ENCODE measurements around the gene PRKCQ. TPM values are rescaled to one million over a fixed set of nuclear protein-coding genes. Genes with fewer than 3 reads are reported as not detected.
"Not testable (repeated sequence)": the region's sequence is repeated elsewhere in the genome, so short reads cannot be mapped to it uniquely, and the experiment has no call there.

The PRKCQ gene
- total RNA-seq, 2 donors from 2014 or later = 66.3 to 70.0 TPM

DNA sequence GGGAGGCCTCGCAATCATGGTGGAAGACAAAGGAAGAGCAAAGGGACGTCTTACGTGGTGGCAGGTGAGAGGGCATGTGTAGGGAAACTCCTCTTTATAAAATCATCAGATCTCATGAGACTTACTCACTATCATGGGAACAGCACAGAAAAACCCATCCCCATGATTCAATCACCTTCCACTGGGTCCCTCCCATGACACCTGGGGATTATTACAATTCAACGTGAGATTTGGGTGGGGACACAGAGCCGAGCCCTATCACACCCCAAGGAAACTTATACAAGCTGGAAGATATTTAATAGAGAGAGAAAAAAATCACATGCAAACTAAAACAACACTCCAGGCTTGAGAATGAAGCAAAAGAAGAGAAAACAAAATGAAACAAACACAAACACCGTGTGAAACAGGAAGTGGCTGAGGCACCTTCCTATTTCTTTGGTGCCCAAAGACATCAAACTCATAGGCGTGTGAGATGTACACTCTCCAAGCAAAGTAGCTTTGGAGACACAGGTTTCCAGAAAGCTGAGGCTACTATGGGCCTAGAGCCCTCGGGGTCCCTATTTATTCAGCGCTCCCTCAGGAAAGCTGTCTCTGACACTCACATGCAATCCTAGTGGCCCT is 97.2 kb downstream of the PRKCQ start:
- no peak for DNase-seq
- Mint-ChIP-seq H3K27me3 (no peaks in the 10 kb centered on the region), H3K36me3 (ENCODE audit: low read depth) (peaks cover 11% of the 10 kb centered on the region), H3K4me1 (peaks cover 23% of the 10 kb centered on the region), H3K27ac (peak overlapping the region; percentile 77), H3K4me3 (no peak overlapping the region)
- H3K9me3 ChIP-seq (ENCODE audit: control insufficient read depth, low read length, poor library complexity, severe bottlenecking) = no peaks in the 10 kb centered on the region
- peak; percentile 48 for ATAC-seq

DNA sequence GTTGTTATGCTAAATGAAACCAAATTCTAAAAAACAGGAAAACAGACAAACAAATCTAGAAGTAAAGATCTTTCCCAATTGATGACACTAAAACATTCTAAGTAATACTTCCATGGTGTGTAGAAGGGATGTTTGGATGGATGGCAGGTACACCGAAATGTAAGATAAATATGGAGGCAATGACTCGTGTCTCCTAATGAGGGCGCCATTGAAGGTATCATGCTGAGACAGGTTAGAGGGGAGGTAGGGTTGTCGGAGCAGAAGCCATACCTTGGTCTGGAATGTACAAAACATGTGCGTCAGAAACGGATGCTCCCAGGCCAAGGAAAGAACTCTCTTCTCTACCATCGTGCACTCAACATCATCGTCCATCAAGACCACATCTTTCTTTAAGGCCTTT is 101.4 kb downstream of the PRKCQ start:
- peaks cover 35% of the 10 kb centered on the region for H3K4me1 Mint-ChIP-seq
- H3K27me3 Mint-ChIP-seq = no peaks in the 10 kb centered on the region
- DNase-seq = no peak
- H3K36me3 Mint-ChIP-seq (ENCODE audit: low read depth) = peaks cover 15% of the 10 kb centered on the region
- H3K9me3 ChIP-seq (ENCODE audit: control insufficient read depth, low read length, poor library complexity, severe bottlenecking) = no peaks in the 10 kb centered on the region
- no peak for ATAC-seq
- H3K27ac Mint-ChIP-seq = no peak overlapping the region
- H3K4me3 Mint-ChIP-seq = no peak overlapping the region

DNA sequence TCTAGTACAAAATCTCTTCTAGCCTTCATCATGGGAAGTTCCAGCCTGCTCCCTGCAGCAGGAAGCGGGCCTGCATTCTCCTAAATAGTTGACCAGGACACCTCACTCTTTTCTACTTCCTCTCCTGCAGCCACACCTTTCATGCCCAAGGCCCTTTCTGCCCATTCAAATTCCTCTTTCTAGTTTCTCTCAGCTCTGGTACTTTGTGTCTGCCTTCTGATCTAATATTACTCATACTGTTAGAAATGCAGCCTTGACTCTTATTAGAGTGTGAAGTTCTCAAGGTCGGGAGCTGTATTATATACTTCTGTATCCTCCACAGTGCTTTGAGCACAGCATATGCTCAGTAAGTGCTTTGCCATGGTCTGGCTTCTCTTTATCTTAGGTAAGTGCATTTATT is 103.1 kb downstream of the PRKCQ start:
- DNase-seq = no peak
- H3K27ac Mint-ChIP-seq = peak overlapping the region; percentile 47
- H3K4me1 Mint-ChIP-seq = peaks cover 27% of the 10 kb centered on the region
- ATAC-seq = no peak
- no peak overlapping the region for H3K4me3 Mint-ChIP-seq
- H3K9me3 ChIP-seq (ENCODE audit: control insufficient read depth, low read length, poor library complexity, severe bottlenecking) = no peaks in the 10 kb centered on the region
- H3K36me3 Mint-ChIP-seq (ENCODE audit: low read depth) = peaks cover 12% of the 10 kb centered on the region
- H3K27me3 Mint-ChIP-seq = no peaks in the 10 kb centered on the region

DNA sequence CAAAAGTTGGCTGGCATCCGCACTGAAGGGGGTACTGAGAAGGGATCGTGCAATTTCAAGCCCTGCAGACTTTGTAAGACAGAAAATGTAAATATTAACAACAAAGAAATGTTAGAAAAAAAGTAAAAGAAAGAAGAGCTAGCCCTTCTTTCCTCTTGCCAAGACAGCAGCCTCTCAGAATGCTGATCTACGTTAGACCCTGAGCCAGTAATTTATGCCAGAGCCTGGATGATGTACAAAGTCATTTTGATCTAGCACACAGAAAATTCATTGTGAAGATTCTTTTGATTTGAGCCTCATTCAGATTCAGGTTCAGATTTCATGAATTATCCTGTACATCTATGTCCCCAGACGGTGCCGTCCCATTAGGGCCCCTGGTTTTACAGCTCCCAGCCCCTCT is 105.2 kb downstream of the PRKCQ start:
- peak overlapping the region; percentile 25 for H3K4me3 Mint-ChIP-seq
- no peaks in the 10 kb centered on the region for H3K9me3 ChIP-seq (ENCODE audit: control insufficient read depth, low read length, poor library complexity, severe bottlenecking)
- no peak for DNase-seq
- no peak for ATAC-seq
- H3K27ac Mint-ChIP-seq = peak overlapping the region; percentile 99
- peaks cover 14% of the 10 kb centered on the region for H3K36me3 Mint-ChIP-seq (ENCODE audit: low read depth)
- no peaks in the 10 kb centered on the region for H3K27me3 Mint-ChIP-seq
- H3K4me1 Mint-ChIP-seq = peaks cover 37% of the 10 kb centered on the region

DNA sequence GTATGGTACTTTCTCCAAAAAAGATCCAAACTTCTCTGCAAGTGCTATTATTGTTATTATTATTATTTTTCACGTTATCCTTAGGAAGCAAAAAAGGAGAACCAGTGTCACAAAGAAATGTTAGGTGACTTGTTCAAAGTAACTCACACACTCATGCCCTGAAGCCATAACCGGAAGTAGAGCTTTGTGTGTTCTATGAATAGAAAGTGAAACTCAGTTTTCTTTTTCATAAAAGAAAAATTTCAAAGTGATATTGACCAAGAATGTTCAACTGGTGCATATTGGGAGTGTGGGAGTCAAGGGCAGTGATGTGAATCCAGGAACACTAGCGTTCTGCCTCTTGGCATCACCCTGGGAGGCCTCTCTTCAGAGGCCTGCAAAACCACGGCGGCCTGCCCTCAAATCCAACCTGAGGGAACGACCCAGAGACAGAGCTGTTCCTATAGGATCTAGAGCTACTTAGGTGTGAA is 106.1 kb downstream of the PRKCQ start:
- Mint-ChIP-seq H3K27me3 (no peaks in the 10 kb centered on the region), H3K36me3 (ENCODE audit: low read depth) (peaks cover 15% of the 10 kb centered on the region), H3K27ac (peak overlapping the region; percentile 99), H3K4me1 (peaks cover 37% of the 10 kb centered on the region), H3K4me3 (peak overlapping the region; percentile 92)
- no peaks in the 10 kb centered on the region for H3K9me3 ChIP-seq (ENCODE audit: control insufficient read depth, low read length, poor library complexity, severe bottlenecking)
- peak in 1 of 3 donors; percentile 10 for DNase-seq
- ATAC-seq = peak; percentile 80

DNA sequence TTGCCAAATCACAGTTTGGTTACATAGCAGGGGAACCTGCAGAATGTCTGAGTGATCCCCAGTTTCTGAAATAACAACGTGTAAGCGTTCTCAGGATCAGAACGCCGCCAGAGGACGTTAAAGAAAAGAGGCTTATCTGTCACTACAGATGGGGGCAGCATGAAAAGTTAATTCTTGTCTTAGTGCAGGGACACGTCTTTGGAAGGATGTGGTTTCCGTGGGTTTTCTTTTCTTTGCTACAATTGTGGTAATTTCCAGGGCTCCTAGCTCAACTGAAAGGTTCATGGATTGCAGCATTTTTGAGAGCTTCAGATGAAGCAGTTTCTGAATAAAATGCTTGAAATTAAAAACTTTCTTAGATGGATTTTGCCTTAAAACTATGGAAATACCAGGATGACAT is 106.6 kb downstream of the PRKCQ start:
- peaks cover 37% of the 10 kb centered on the region for H3K4me1 Mint-ChIP-seq
- no peaks in the 10 kb centered on the region for H3K27me3 Mint-ChIP-seq
- peak overlapping the region; percentile 63 for H3K4me3 Mint-ChIP-seq
- H3K36me3 Mint-ChIP-seq (ENCODE audit: low read depth) = peaks cover 13% of the 10 kb centered on the region
- H3K27ac Mint-ChIP-seq = peak overlapping the region; percentile 99
- H3K9me3 ChIP-seq (ENCODE audit: control insufficient read depth, low read length, poor library complexity, severe bottlenecking) = no peaks in the 10 kb centered on the region
- ATAC-seq (peak; percentile 91), DNase-seq (peak in 2 of 3 donors; percentile 25 to 28)

DNA sequence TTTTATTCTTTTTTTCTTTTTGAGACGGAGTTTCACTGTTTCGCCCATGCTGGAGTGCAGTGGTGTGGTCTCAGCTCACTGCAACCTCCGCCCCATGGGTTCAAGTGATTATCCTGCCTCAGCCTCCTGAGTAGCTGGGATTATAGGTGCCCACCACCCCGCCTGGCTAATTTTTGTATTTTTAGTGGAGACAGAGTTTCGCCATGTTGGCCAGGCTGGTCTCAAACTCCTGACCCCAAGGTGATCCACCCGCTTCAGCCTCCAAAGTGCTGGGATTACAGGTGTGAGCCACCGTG is 107.4 kb downstream of the PRKCQ start:
- not testable (repeated sequence) for ATAC-seq; H3K27me3 Mint-ChIP-seq; H3K9me3 ChIP-seq (ENCODE audit: control insufficient read depth, low read length, poor library complexity, severe bottlenecking); DNase-seq; H3K36me3 Mint-ChIP-seq (ENCODE audit: low read depth); H3K4me3 Mint-ChIP-seq
- Mint-ChIP-seq H3K4me1 (peaks cover 37% of the 10 kb centered on the region), H3K27ac (peak overlapping the region; percentile 99)

DNA sequence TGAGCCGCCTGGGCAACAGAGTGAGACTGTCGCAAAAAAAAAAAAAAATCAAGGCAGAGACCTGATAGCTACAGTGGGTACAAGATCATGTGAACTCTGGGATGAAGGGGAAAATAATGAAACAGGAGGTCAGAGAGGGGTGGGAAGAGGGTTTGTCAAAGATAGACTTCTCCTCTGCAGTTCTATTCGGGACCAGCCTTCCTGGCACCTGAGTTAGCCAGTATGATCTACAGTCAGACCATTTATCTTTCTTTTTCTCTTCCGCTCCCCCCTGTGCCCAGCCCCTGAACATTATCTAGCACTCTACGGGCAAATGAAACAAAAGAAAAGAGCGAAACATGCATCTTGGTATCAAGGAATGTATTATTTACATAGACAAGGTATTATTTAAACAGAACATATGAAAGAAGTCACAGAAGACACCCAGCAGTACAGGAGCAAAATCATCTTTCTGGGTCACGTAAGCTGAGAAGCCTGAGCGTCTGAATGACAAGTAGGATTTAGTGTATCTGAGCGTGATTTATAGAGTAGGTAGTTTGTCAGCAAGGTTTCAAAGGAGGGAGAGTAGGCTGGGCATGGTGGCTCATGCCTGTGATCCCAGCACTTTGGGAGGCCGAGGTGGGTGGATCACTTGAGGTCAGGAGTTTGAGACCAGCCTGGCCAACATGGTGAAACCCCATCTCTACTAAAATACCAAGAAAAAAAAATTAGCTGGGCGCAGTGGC is 109.0 kb downstream of the PRKCQ start:
- Mint-ChIP-seq H3K27ac (peak overlapping the region; percentile 34), H3K27me3 (no peaks in the 10 kb centered on the region), H3K36me3 (ENCODE audit: low read depth) (peaks cover 5% of the 10 kb centered on the region), H3K4me1 (peaks cover 38% of the 10 kb centered on the region), H3K4me3 (peak overlapping the region; percentile 50)
- ATAC-seq (no peak), DNase-seq (no peak)
- no peaks in the 10 kb centered on the region for H3K9me3 ChIP-seq (ENCODE audit: control insufficient read depth, low read length, poor library complexity, severe bottlenecking)

DNA sequence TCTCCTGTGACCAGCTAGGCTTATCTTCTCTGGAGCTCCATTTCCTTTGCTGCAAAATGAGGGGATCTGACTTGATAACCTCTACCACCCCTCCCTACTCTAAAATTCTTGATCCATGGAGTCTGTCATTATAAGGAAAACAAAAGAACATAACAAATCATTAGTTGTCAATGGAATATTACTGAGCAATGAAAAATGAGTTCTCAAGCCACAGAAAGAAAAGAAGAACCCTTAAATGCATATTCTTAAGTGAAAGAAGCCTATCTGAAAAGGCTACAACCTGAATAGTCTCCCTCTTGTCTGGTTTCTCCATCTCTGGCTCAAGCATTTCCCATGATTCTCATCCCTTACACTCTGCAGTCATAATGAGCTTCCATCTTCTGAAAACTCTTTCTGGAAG is 110.4 kb downstream of the PRKCQ start:
- no peak overlapping the region for H3K4me3 Mint-ChIP-seq
- peaks cover 33% of the 10 kb centered on the region for H3K4me1 Mint-ChIP-seq
- DNase-seq = no peak
- H3K36me3 Mint-ChIP-seq (ENCODE audit: low read depth) = peaks cover 8% of the 10 kb centered on the region
- H3K27ac Mint-ChIP-seq = no peak overlapping the region
- ATAC-seq = no peak
- no peaks in the 10 kb centered on the region for H3K27me3 Mint-ChIP-seq
- no peaks in the 10 kb centered on the region for H3K9me3 ChIP-seq (ENCODE audit: control insufficient read depth, low read length, poor library complexity, severe bottlenecking)

DNA sequence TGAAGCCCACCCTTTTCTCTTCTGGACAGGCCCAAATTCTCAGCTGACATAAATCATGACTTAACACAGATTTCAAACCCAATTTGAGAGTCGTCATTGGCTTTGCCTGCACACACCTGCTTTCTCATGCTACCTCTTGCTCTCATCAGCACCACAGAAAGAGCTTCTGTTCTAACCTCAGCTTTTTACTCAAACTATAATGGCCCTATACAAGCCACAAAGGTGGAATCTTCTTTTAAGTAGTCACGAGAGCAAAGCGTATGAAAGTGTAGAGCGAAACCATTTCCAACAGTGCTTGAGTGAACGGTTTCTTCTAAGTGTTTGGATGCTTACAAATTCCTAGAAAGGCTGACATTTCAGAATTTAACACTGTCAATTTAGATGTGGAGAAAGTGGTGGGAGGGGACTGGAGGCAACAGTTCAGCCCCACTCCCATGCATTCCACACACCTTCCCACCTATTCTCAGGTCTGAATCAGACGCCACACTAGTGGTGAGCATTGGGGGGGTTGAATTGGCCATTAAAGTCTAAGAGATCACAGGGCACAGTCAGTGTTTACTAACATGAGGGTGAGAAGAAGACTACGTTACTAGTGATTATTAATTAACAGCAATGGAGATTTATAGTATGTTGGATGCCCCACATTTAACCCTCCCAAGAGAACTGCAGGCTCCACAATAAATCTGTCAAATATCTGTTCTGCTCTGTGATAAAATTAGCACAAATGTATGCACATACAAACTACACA is 114.0 kb downstream of the PRKCQ start:
- Mint-ChIP-seq H3K4me3 (no peak overlapping the region), H3K27me3 (no peaks in the 10 kb centered on the region), H3K4me1 (peaks cover 19% of the 10 kb centered on the region), H3K27ac (peak overlapping the region; percentile 45), H3K36me3 (ENCODE audit: low read depth) (peaks cover 13% of the 10 kb centered on the region)
- H3K9me3 ChIP-seq (ENCODE audit: control insufficient read depth, low read length, poor library complexity, severe bottlenecking) = no peaks in the 10 kb centered on the region
- DNase-seq (no peak), ATAC-seq (no peak)

DNA sequence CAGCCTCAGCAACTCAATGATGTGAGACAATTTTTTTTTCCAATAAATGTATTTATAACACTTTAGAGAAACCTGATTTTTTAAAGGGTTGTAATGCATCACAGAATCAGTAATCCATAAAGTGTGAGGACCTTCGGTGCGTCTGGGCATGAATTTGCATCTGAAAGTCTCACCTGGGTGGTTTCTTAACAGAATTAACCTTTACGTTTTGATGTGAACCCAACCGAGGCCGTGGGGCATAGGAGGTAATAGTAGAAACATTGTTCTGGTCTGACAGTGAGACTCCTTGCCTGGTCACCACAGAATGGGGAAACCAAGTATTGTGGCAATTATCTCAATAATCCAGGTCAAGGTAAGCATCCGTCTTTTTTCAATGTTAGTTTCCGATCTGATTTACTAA is 114.6 kb downstream of the PRKCQ start:
- DNase-seq (no peak), ATAC-seq (no peak)
- Mint-ChIP-seq H3K27ac (peak overlapping the region; percentile 45), H3K4me3 (no peak overlapping the region), H3K36me3 (ENCODE audit: low read depth) (peaks cover 17% of the 10 kb centered on the region), H3K27me3 (no peaks in the 10 kb centered on the region), H3K4me1 (peaks cover 15% of the 10 kb centered on the region)
- H3K9me3 ChIP-seq (ENCODE audit: control insufficient read depth, low read length, poor library complexity, severe bottlenecking) = no peaks in the 10 kb centered on the region

DNA sequence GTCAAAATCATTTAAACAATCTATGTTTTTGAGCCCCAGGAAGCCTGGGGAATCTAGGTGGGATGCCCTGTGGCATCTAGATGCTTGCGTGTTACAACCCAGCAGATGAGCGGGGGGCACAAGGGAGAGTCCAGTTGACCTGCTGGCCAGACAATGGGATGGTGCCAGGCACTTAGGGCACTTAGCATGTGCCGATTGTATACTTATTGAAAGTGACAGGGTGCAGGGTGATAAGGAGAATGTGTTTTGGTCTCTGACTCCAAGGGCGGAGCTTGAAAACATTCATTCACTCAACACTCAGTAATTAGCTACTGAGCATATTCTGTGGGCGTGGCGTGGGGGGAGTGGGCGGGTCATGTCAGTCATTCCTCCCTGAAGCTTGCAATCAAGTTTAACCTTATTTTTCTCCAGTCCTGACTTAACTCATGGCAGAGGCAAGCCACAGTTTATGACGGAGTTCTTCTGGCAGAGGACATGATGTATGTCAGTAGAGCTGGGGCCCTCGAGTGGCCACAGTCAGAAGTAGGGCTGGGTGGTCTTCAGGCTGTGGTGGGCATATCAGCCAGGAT is 115.1 kb downstream of the PRKCQ start:
- no peaks in the 10 kb centered on the region for H3K9me3 ChIP-seq (ENCODE audit: control insufficient read depth, low read length, poor library complexity, severe bottlenecking)
- H3K4me1 Mint-ChIP-seq = peaks cover 14% of the 10 kb centered on the region
- no peak overlapping the region for H3K4me3 Mint-ChIP-seq
- DNase-seq (no peak), ATAC-seq (no peak)
- peaks cover 16% of the 10 kb centered on the region for H3K36me3 Mint-ChIP-seq (ENCODE audit: low read depth)
- H3K27ac Mint-ChIP-seq = peak overlapping the region; percentile 45
- no peaks in the 10 kb centered on the region for H3K27me3 Mint-ChIP-seq

DNA sequence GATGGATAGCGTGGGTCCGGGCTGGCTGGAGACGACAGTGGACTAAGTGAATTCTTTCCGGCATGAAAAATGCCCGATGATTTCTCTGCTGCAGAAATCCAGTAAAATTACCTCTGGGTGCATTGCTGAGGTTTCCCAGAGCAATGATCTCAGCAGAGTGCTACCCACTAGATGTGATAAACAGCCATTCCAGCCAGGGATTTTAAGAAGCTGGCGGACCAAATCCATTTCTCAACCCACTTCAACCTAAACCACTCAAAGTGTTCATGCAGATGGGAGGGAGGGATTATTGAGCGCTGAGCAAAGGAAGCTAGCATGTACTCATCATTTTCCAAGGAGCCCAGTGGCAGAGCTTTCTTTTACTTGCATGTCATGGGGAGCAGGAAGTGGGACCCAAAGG is 116.7 kb downstream of the PRKCQ start:
- H3K4me1 Mint-ChIP-seq = peaks cover 17% of the 10 kb centered on the region
- ATAC-seq (no peak), DNase-seq (no peak)
- no peaks in the 10 kb centered on the region for H3K9me3 ChIP-seq (ENCODE audit: control insufficient read depth, low read length, poor library complexity, severe bottlenecking)
- H3K27me3 Mint-ChIP-seq = no peaks in the 10 kb centered on the region
- H3K36me3 Mint-ChIP-seq (ENCODE audit: low read depth) = peaks cover 17% of the 10 kb centered on the region
- H3K27ac Mint-ChIP-seq = no peak overlapping the region
- H3K4me3 Mint-ChIP-seq = no peak overlapping the region
